ENCODE results near the gene WWOX. TPM values are rescaled to one million over a fixed set of nuclear protein-coding genes. Genes with fewer than 3 reads are reported as not detected.

The WWOX gene
- total RNA-seq, 1 donor from 2014 or later = 18.6 TPM

GRCh38 chr16:78425891-78426510, 326.5 kb downstream of the WWOX start:
- H3K27me3 Mint-ChIP-seq (ENCODE audit: unreplicated experiment) = no peaks in the 10 kb centered on the region
- H3K9me3 Mint-ChIP-seq (ENCODE audit: unreplicated experiment) = no peaks in the 10 kb centered on the region
- no peak overlapping the region for H3K27ac Mint-ChIP-seq (ENCODE audit: unreplicated experiment)
- no peaks in the 10 kb centered on the region for H3K36me3 Mint-ChIP-seq (ENCODE audit: low read depth, unreplicated experiment)
- no peak for TF ChIP-seq CTCF (IDR thresholded peaks at IDR 0.05; ENCODE audit: unreplicated experiment)
- no peak overlapping the region for H3K4me3 Mint-ChIP-seq (ENCODE audit: unreplicated experiment)
- peaks cover 18% of the 10 kb centered on the region for H3K4me1 Mint-ChIP-seq (ENCODE audit: unreplicated experiment)
- no peak for DNase-seq (ENCODE audit: low spot score)

- H3K4me1 Mint-ChIP-seq (ENCODE audit: unreplicated experiment) = peaks cover 18% of the 10 kb centered on the region
- H3K27ac Mint-ChIP-seq (ENCODE audit: unreplicated experiment) = peak overlapping the region; percentile 52
- H3K36me3 Mint-ChIP-seq (ENCODE audit: low read depth, unreplicated experiment) = no peaks in the 10 kb centered on the region
- H3K4me3 Mint-ChIP-seq (ENCODE audit: unreplicated experiment) = no peak overlapping the region
- H3K9me3 Mint-ChIP-seq (ENCODE audit: unreplicated experiment) = no peaks in the 10 kb centered on the region
- no peak for TF ChIP-seq CTCF (IDR thresholded peaks at IDR 0.05; ENCODE audit: unreplicated experiment)
- peak; percentile 4 for DNase-seq (ENCODE audit: low spot score)
- no peaks in the 10 kb centered on the region for H3K27me3 Mint-ChIP-seq (ENCODE audit: unreplicated experiment)
Measured at GRCh38 chr16:78428193-78428592, 328.7 kb downstream of the WWOX start.

- H3K9me3 Mint-ChIP-seq (ENCODE audit: unreplicated experiment) = no peaks in the 10 kb centered on the region
- no peak for TF ChIP-seq CTCF (IDR thresholded peaks at IDR 0.05; ENCODE audit: unreplicated experiment)
- no peaks in the 10 kb centered on the region for H3K27me3 Mint-ChIP-seq (ENCODE audit: unreplicated experiment)
- DNase-seq (ENCODE audit: low spot score) = no peak
- H3K36me3 Mint-ChIP-seq (ENCODE audit: low read depth, unreplicated experiment) = no peaks in the 10 kb centered on the region
- peaks cover 18% of the 10 kb centered on the region for H3K4me1 Mint-ChIP-seq (ENCODE audit: unreplicated experiment)
- H3K4me3 Mint-ChIP-seq (ENCODE audit: unreplicated experiment) = no peak overlapping the region
- no peak overlapping the region for H3K27ac Mint-ChIP-seq (ENCODE audit: unreplicated experiment)
Measured at GRCh38 chr16:78430281-78430680, 330.8 kb downstream of the WWOX start.

GRCh38 chr16:78431004-78431670, 331.7 kb downstream of the WWOX start:
- Mint-ChIP-seq H3K4me3 (ENCODE audit: unreplicated experiment) (no peak overlapping the region), H3K4me1 (ENCODE audit: unreplicated experiment) (peaks cover 18% of the 10 kb centered on the region), H3K27me3 (ENCODE audit: unreplicated experiment) (no peaks in the 10 kb centered on the region), H3K36me3 (ENCODE audit: low read depth, unreplicated experiment) (no peaks in the 10 kb centered on the region), H3K9me3 (ENCODE audit: unreplicated experiment) (no peaks in the 10 kb centered on the region), H3K27ac (ENCODE audit: unreplicated experiment) (no peak overlapping the region)
- no peak for DNase-seq (ENCODE audit: low spot score)
- no peak for TF ChIP-seq CTCF (IDR thresholded peaks at IDR 0.05; ENCODE audit: unreplicated experiment)

GRCh38 chr16:78431701-78432100, 332.2 kb downstream of the WWOX start:
- Mint-ChIP-seq H3K27me3 (ENCODE audit: unreplicated experiment) (no peaks in the 10 kb centered on the region), H3K27ac (ENCODE audit: unreplicated experiment) (no peak overlapping the region), H3K9me3 (ENCODE audit: unreplicated experiment) (no peaks in the 10 kb centered on the region), H3K36me3 (ENCODE audit: low read depth, unreplicated experiment) (no peaks in the 10 kb centered on the region), H3K4me1 (ENCODE audit: unreplicated experiment) (peaks cover 18% of the 10 kb centered on the region), H3K4me3 (ENCODE audit: unreplicated experiment) (no peak overlapping the region)
- no peak for TF ChIP-seq CTCF (IDR thresholded peaks at IDR 0.05; ENCODE audit: unreplicated experiment)
- DNase-seq (ENCODE audit: low spot score) = no peak
